HEK293 (cell line): ENCODE data around the gene SKOR2.

Experiments
- GLIS1 ChIP-seq: fragments of 450-650 bp; formaldehyde crosslinking; IDR thresholded peaks from 2 replicates; pipeline ENCODE4 v1.5.1; 2016; ENCODE audit warnings: missing biosample characterization, missing genetic modification characterization
- HOXC10 ChIP-seq: sonication (generic); formaldehyde crosslinking; IDR thresholded peaks from 2 replicates; pipeline ENCODE4 v1.8.1; 2023; ENCODE audit warnings: mild to moderate bottlenecking, missing genetic modification reagents
- HOXD13 ChIP-seq: sonication (generic); formaldehyde crosslinking; IDR thresholded peaks from 2 replicates; pipeline ENCODE4 v1.8.0; 2022; ENCODE audit warnings: missing genetic modification reagents, borderline replicate concordance
- OSR2 ChIP-seq: fragments of 450-650 bp; formaldehyde crosslinking; IDR thresholded peaks from 2 replicates; pipeline ENCODE4 v1.5.1; 2016; ENCODE audit warnings: missing biosample characterization, missing genetic modification characterization
- OVOL3 ChIP-seq: fragments of 450-650 bp; formaldehyde crosslinking; IDR thresholded peaks from 2 replicates; pipeline ENCODE4 v1.5.1; 2016; ENCODE audit warnings: missing biosample characterization, missing genetic modification characterization
- SCRT2 ChIP-seq: fragments of 450-650 bp; formaldehyde crosslinking; IDR thresholded peaks from 2 replicates; pipeline ENCODE4 v1.5.1; 2016; ENCODE audit warnings: missing biosample characterization, missing genetic modification characterization
- SP2 ChIP-seq: fragments of 450-650 bp; formaldehyde crosslinking; IDR thresholded peaks from 2 replicates; pipeline ENCODE4 v1.5.1; 2016; ENCODE audit warnings: missing biosample characterization, missing genetic modification characterization
- SP3 ChIP-seq: fragments of 450-650 bp; formaldehyde crosslinking; IDR thresholded peaks from 2 replicates; pipeline ENCODE4 v1.5.1; 2016; ENCODE audit warnings: missing biosample characterization, missing genetic modification characterization
- ZBTB1 ChIP-seq: fragments of 450-650 bp; formaldehyde crosslinking; IDR thresholded peaks from 2 replicates; pipeline ENCODE4 v1.5.1; 2016; ENCODE audit warnings: missing biosample characterization, missing genetic modification characterization
- ZFHX2 ChIP-seq: fragments of 450-650 bp; formaldehyde crosslinking; conservative IDR thresholded peaks from 2 replicates; pipeline ENCODE4 v1.5.1; 2016; ENCODE audit warnings: missing biosample characterization, missing genetic modification characterization
- ZNF133 ChIP-seq: fragments of 450-650 bp; formaldehyde crosslinking; IDR thresholded peaks from 2 replicates; pipeline ENCODE4 v1.5.1; 2016; ENCODE audit warnings: missing biosample characterization, missing genetic modification characterization
- ZNF311 ChIP-seq: fragments of 450-650 bp; formaldehyde crosslinking; IDR thresholded peaks from 2 replicates; pipeline ENCODE4 v1.5.1; 2017; ENCODE audit warnings: missing biosample characterization, missing genetic modification characterization, borderline replicate concordance
- ZNF335 ChIP-seq: fragments of 450-650 bp; formaldehyde crosslinking; conservative IDR thresholded peaks from 2 replicates; pipeline ENCODE4 v1.5.1; 2016; ENCODE audit warnings: missing biosample characterization, missing genetic modification characterization
- ZNF426 ChIP-seq: fragments of 450-650 bp; formaldehyde crosslinking; IDR thresholded peaks from 2 replicates; pipeline ENCODE4 v1.5.1; 2017; ENCODE audit warnings: missing biosample characterization, missing genetic modification characterization, mild to moderate bottlenecking, inconsistent platforms, moderate library complexity
- ZNF473 ChIP-seq: fragments of 450-650 bp; formaldehyde crosslinking; IDR thresholded peaks from 2 replicates; pipeline ENCODE4 v1.5.1; 2017; ENCODE audit warnings: missing biosample characterization, missing genetic modification characterization
- ZNF513 ChIP-seq: fragments of 450-650 bp; IDR thresholded peaks from 2 replicates; pipeline ENCODE4 v1.5.1; 2018; ENCODE audit warnings: missing biosample characterization, missing genetic modification characterization
- ZNF518A ChIP-seq: fragments of 450-650 bp; formaldehyde crosslinking; conservative IDR thresholded peaks from 2 replicates; pipeline ENCODE4 v1.5.1; 2016; ENCODE audit warnings: low read depth, missing biosample characterization, missing genetic modification characterization
- ZNF521 ChIP-seq: fragments of 450-650 bp; formaldehyde crosslinking; IDR thresholded peaks from 2 replicates; pipeline ENCODE4 v1.5.1; 2017; ENCODE audit warnings: missing biosample characterization, mild to moderate bottlenecking, missing genetic modification characterization
- ZNF530 ChIP-seq: fragments of 450-650 bp; formaldehyde crosslinking; IDR thresholded peaks from 2 replicates; pipeline ENCODE4 v1.5.1; 2016; ENCODE audit warnings: low read depth, missing biosample characterization, missing genetic modification characterization
- ZNF596 ChIP-seq: fragments of 450-650 bp; IDR thresholded peaks from 2 replicates; pipeline ENCODE4 v1.5.0; 2018; ENCODE audit warnings: missing biosample characterization, mild to moderate bottlenecking, missing genetic modification characterization, moderate library complexity
- ZNF768 ChIP-seq: fragments of 450-650 bp; formaldehyde crosslinking; IDR thresholded peaks from 2 replicates; pipeline ENCODE4 v1.5.1; 2018; ENCODE audit warnings: missing biosample characterization, mild to moderate bottlenecking, missing genetic modification characterization
- TF ChIP-seq, protein P1 (sequence below): fragments of 450-650 bp; formaldehyde crosslinking; IDR thresholded peaks from 2 replicates; pipeline ENCODE4 v1.5.1; 2016; ENCODE audit warnings: missing biosample characterization, missing genetic modification characterization, low read depth
- TF ChIP-seq, protein P2 (sequence below): fragments of 450-650 bp; formaldehyde crosslinking; IDR thresholded peaks from 2 replicates; pipeline ENCODE4 v1.5.1; 2016; ENCODE audit warnings: missing biosample characterization, missing genetic modification characterization

Gene SKOR2

DNA sequence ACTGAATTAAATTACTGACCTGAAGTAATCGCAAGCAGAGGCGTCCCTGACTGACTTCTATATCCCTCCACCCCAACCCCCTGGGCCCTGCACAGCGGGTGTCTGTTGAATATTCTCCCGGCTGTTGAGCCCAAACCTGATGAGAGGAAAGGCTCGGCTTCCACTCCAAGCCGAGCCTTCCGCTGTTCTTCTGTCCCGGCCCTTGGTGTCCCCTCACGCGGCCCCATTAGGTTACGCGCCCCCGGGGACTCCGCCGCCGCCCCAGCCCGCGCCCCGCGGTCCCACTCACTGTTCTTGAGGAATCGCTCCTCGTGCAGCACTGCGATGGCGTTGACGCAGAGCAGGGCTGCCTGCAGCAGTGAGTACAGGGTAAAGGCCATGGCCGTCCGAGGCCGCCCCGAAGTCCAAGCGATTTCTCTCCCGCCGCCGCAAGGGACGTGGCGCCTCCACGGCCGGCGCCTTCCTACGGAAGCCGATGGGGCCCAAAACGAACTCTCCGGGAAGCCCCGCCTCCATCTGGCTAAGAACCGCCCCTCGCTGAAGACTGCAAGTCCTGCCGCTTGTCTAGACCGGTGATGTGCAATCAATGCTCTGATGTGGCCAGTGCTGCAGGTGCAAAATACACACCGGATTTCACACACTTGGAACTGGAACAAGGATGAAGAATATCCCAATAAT lies 75.4 kb downstream of the SKOR2 start, which contains the start of gene IER3IP1 (continued):
- no peak for TF ChIP-seq ZNF513
- no peak for TF ChIP-seq SCRT2 (tag by site-specific recombination)
- TF ChIP-seq ZNF311 (tag by site-specific recombination) = no peak
- TF ChIP-seq ZNF596 (tag by site-specific recombination) = no peak
- TF ChIP-seq ZNF521 (tag by site-specific recombination) = no peak
- no peak for TF ChIP-seq HOXC10 (CRISPR knock-in tag)
- no peak for TF ChIP-seq ZNF473 (tag by site-specific recombination)
- TF ChIP-seq SP2 (tag by site-specific recombination) = peak; percentile 51
- TF ChIP-seq ZNF518A (tag by site-specific recombination) = no peak
- no peak for TF ChIP-seq ZNF426 (tag by site-specific recombination)
- TF ChIP-seq ZNF768 (tag by site-specific recombination) = no peak
- TF ChIP-seq ZFHX2 = no peak
- TF ChIP-seq ZBTB1 (tag by site-specific recombination) = no peak
- TF ChIP-seq HOXD13 (CRISPR knock-in tag) = no peak
- no peak for TF ChIP-seq ZNF133 (tag by site-specific recombination)
- TF ChIP-seq ZNF530 (tag by site-specific recombination) = no peak
- TF ChIP-seq, protein P1, sequence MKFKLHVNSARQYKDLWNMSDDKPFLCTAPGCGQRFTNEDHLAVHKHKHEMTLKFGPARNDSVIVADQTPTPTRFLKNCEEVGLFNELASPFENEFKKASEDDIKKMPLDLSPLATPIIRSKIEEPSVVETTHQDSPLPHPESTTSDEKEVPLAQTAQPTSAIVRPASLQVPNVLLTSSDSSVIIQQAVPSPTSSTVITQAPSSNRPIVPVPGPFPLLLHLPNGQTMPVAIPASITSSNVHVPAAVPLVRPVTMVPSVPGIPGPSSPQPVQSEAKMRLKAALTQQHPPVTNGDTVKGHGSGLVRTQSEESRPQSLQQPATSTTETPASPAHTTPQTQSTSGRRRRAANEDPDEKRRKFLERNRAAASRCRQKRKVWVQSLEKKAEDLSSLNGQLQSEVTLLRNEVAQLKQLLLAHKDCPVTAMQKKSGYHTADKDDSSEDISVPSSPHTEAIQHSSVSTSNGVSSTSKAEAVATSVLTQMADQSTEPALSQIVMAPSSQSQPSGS (tag by site-specific recombination) = no peak
- TF ChIP-seq GLIS1 = peak; percentile 28; the same call in 1 of the 2 replicates
- TF ChIP-seq, protein P2, sequence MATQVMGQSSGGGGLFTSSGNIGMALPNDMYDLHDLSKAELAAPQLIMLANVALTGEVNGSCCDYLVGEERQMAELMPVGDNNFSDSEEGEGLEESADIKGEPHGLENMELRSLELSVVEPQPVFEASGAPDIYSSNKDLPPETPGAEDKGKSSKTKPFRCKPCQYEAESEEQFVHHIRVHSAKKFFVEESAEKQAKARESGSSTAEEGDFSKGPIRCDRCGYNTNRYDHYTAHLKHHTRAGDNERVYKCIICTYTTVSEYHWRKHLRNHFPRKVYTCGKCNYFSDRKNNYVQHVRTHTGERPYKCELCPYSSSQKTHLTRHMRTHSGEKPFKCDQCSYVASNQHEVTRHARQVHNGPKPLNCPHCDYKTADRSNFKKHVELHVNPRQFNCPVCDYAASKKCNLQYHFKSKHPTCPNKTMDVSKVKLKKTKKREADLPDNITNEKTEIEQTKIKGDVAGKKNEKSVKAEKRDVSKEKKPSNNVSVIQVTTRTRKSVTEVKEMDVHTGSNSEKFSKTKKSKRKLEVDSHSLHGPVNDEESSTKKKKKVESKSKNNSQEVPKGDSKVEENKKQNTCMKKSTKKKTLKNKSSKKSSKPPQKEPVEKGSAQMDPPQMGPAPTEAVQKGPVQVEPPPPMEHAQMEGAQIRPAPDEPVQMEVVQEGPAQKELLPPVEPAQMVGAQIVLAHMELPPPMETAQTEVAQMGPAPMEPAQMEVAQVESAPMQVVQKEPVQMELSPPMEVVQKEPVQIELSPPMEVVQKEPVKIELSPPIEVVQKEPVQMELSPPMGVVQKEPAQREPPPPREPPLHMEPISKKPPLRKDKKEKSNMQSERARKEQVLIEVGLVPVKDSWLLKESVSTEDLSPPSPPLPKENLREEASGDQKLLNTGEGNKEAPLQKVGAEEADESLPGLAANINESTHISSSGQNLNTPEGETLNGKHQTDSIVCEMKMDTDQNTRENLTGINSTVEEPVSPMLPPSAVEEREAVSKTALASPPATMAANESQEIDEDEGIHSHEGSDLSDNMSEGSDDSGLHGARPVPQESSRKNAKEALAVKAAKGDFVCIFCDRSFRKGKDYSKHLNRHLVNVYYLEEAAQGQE (tag by site-specific recombination) = no peak
- TF ChIP-seq OSR2 (tag by site-specific recombination) = no peak
- peak; percentile 72 for TF ChIP-seq SP3 (tag by site-specific recombination)
- 0 out of 2 replicates have a peak, but pooled peaks have one; percentile 28 for TF ChIP-seq OVOL3
- TF ChIP-seq ZNF335 (tag by site-specific recombination) = peak; percentile 71; the same call in 1 of the 2 replicates
